Stomach (tissue), 9 donors: ENCODE measurements around the gene SDSL. TPM values are rescaled to one million over a fixed set of nuclear protein-coding genes. Genes with fewer than 3 reads are reported as not detected.

Experiments
- DNase-seq, 2 donors: peaks; one replicate each; pipeline versions ENCODE4 v3.0.0 to v3.0.0-alpha.2; 2013 to 2019
- H3K27ac ChIP-seq, 5 donors: fragments of 200-600 bp in 4 of 5; sonication (generic) in 4 of 5; one replicate each; pipeline ENCODE4 v1.5.1; 2013 to 2019; ENCODE audit warnings: mild to moderate bottlenecking in 1 of 5, moderate library complexity in 1 of 5
- H3K27me3 ChIP-seq, 3 donors: fragments of 200-600 bp; sonication (generic); one replicate each; pipeline ENCODE4 v1.5.1; 2017 to 2019; ENCODE audit warnings: mixed run types in 1 of 3
- H3K36me3 ChIP-seq, 4 donors: fragments of 200-600 bp; sonication (generic); 1 replicate in 3 of 4; 2 replicates in 1 of 4; pipeline ENCODE4 v1.5.1; 2016 to 2019
- H3K4me1 ChIP-seq, 4 donors: fragments of 200-600 bp; sonication (generic); one replicate each; pipeline ENCODE4 v1.5.1; 2016 to 2019
- H3K4me3 ChIP-seq, 4 donors: fragments of 200-600 bp; sonication (generic) in 3 of 4; one replicate each; pipeline ENCODE4 v1.5.1; 2016 to 2019; ENCODE audit warnings: mild to moderate bottlenecking in 1 of 4
- H3K9me3 ChIP-seq, 4 donors: fragments of 200-600 bp; sonication (generic); one replicate each; pipeline ENCODE4 v1.5.1; 2016 to 2019
- EP300 ChIP-seq: sonication (generic); formaldehyde crosslinking; IDR thresholded peaks from one replicate; pipeline ENCODE4 v1.6.1; 2017; ENCODE audit warnings: antibody characterized with exemption
- POLR2A ChIP-seq, 4 donors: fragments of 450-650 bp; IDR thresholded peaks; one replicate each; pipeline ENCODE4 v1.6.1; 2016; ENCODE audit warnings: antibody characterized with exemption in 4 of 4, control low read depth in 2 of 4, mild to moderate bottlenecking in 1 of 4, moderate library complexity in 1 of 4
- POLR2AphosphoS5 ChIP-seq, 3 donors: sonication (generic); formaldehyde crosslinking; IDR thresholded peaks; one replicate each; pipeline ENCODE4 v1.6.1; 2016; ENCODE audit warnings: antibody characterized with exemption in 3 of 3
- WGBS, 5 donors: extraction: QIAGEN DNeasy Blood & Tissue Kit in 3 of 5; methylation state at CpG; one replicate each; pipeline versions ENCODE4 v1.1.5 to v1.1.7; 2013 to 2018; 5-methylcytosine and 5-hydroxymethylcytosine counted together
- intact Hi-C: fragments of 100-400 bp; cut with DNase I; formaldehyde crosslinking; loops from one replicate; pipeline ENCODE4 v1.15.1; 2023; ENCODE audit warnings: low total_unique reads
- polyA plus RNA-seq, 3 donors: library from polyadenylated mRNA; stranded (reverse); fragments of 200-250 nt; gene quantifications; one replicate each; pipeline ENCODE4 v1.2.3, GENCODE V29; 2013
- total RNA-seq, 5 donors: library from RNA; depleted of rRNA; stranded (reverse); fragments of >200 nt; gene quantifications; one replicate each; pipeline versions ENCODE4 v1.1.0 to v1.2.3, GENCODE V29; 2014 to 2016
- TF ChIP-seq, protein P1 (sequence below), 7 experiments: fragments of 450-650 bp in 4 of 7; fragments of 200-600 bp in 3 of 7; sonication (generic) in 3 of 7; IDR thresholded peaks; one replicate each; pipeline ENCODE4 v1.5.1; 2016 to 2019; ENCODE audit warnings: antibody characterized with exemption in 7 of 7, control low read depth in 2 of 7, mild to moderate bottlenecking in 1 of 7
- donor health status: healthy with polysubstance abuse.
- donor health status: Bipolar disorder and iron deficiency.
- donor health status: healthy.

SDSL gene
- total and polyA plus RNA-seq, 8 donors: 5.9 to 27.2 (median 15.1) TPM; not detected in 2

DNA sequence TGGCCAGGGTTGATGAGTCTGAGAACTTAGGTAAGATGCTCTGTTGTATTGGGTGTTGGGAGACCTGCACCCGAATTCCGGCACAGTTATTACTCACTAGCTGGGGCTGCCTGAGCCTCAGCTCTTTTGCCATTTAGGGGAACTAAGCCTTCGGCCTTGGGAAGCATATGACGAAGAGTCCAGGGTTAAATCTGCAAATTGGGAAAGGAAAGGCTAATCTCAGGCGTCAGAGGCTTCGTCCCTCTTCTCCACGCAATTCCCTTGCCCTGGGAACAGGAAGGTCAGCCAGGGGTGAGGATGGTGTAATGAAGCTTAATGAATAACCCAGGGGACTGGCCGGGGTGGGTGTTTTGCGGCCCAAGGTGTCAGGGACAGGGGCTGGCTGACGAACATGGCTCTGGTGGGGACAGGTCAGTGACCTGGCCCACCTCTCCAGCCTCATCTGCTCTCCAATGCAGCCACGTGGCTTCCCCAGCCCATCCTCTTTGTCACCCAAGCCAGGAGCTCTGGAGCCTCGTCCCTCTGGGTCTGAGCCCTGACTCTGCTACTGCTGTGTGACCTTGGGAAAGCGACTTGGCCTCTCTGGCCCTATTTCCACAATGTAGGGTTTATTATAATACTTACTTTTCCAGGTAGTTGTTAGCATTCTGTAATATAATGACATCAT is 3.8 kb upstream of the SDSL start:
- peaks cover 0 to 6% (median 0%) of the 10 kb centered on the region in 3 donors for H3K27me3 ChIP-seq
- no peaks in the 10 kb centered on the region for H3K9me3 ChIP-seq
- no peak overlapping the region for H3K27ac ChIP-seq
- intact Hi-C loops: no loop called here
- H3K36me3 ChIP-seq: no peaks in the 10 kb centered on the region
- no peak overlapping the region for H3K4me3 ChIP-seq
- TF ChIP-seq POLR2A (IDR thresholded peaks at IDR 0.05) (no peak), POLR2AphosphoS5 (IDR thresholded peaks at IDR 0.05) (no peak), EP300 (no peak)
- TF ChIP-seq, protein P1, sequence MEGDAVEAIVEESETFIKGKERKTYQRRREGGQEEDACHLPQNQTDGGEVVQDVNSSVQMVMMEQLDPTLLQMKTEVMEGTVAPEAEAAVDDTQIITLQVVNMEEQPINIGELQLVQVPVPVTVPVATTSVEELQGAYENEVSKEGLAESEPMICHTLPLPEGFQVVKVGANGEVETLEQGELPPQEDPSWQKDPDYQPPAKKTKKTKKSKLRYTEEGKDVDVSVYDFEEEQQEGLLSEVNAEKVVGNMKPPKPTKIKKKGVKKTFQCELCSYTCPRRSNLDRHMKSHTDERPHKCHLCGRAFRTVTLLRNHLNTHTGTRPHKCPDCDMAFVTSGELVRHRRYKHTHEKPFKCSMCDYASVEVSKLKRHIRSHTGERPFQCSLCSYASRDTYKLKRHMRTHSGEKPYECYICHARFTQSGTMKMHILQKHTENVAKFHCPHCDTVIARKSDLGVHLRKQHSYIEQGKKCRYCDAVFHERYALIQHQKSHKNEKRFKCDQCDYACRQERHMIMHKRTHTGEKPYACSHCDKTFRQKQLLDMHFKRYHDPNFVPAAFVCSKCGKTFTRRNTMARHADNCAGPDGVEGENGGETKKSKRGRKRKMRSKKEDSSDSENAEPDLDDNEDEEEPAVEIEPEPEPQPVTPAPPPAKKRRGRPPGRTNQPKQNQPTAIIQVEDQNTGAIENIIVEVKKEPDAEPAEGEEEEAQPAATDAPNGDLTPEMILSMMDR (IDR thresholded peaks at IDR 0.05): no peak
- 31 to 45% (median 36%) methylated on average over 13 of the region's 13 CpGs for WGBS, 5 donors
- DNase-seq: peak in 1 of 2 donors; percentile 46
- H3K4me1 ChIP-seq: peaks cover 0 to 19% (median 14%) of the 10 kb centered on the region in 4 donors

DNA sequence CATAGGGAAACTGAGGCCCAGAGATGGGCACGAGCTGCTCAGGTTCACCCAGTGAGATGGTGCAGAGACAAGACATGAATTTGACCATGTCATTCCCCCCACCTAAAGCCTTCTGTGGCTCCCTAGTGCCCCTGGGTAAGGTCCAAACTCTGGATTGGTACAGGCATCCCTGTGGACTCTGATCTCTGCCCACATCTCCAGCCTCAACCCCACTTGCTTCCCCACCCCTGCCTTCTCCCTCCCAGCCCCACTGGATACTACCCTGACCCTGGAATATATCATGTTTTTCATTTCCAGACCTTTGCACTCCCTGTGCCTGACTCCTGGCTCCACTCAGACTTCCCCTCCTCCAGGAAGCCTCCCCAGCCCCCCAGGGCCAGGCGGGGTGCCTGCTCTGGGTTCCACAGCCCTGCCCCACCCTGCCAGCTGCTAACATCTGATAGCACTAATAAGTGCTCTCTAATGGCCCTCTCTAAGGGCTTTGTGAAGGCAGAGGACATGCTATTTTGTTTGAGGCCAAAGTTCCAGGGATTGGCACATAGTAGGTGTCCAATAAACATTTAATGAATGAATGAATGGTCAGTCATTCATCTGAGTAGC is 1.1 kb upstream of the SDSL start:
- no peaks in the 10 kb centered on the region for H3K9me3 ChIP-seq
- no peaks in the 10 kb centered on the region for H3K36me3 ChIP-seq
- TF ChIP-seq POLR2A (IDR thresholded peaks at IDR 0.05) (no peak), POLR2AphosphoS5 (IDR thresholded peaks at IDR 0.05) (no peak), EP300 (no peak)
- TF ChIP-seq, protein P1 (IDR thresholded peaks at IDR 0.05): no peak
- H3K4me1 ChIP-seq: peaks cover 0 to 21% (median 14%) of the 10 kb centered on the region in 4 donors
- H3K4me3 ChIP-seq: no peak overlapping the region
- intact Hi-C loops: no loop called here
- WGBS, 5 donors: 28 to 61% (median 56%) methylated on average over 2 of the region's 2 CpGs
- peak overlapping the region in 1 of 5 donors; percentile 80 for H3K27ac ChIP-seq
- DNase-seq: no peak
- no peaks in the 10 kb centered on the region for H3K27me3 ChIP-seq

DNA sequence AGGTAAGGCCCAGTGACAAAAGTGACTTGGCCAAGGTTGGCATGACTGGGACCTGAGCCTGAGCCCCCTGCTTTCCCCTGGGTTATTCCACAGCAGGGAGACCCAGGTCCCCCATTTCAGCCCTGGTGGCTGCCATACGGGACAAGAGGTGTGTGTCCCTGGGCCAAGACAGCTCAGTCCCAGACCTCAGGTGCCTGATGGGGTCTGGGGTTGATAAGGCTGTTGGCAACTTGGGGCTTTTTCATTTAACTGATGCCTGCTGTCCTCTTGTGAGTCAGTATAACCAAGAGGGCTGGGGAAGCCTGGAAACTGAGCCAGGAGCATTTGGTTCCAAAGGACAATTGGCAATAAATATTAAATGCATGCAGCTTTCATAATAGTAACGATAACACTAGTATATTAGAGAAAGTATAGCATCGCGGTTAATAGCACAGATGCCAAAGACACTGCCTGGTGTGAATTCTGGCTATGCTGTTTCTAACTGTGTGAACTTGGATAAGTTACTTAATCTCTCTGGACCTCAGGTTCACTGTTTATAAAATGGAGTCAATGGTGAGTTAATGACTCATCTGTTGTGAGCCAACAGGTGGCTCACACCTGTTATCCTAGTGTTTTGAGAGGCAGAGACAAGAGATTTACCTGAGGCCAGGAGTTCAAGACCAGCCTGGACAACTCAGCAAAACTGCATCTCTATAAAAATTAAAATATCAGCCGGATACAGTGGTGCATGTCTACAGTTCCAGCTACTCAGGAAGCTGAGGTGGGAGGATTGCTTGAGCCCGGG is 898 bp downstream of the SDSL start:
- Histone ChIP-seq H3K4me1 (peaks cover 0 to 21% (median 14%) of the 10 kb centered on the region in 4 donors), H3K4me3 (peak overlapping the region; percentile 41 to 57 (median 56)), H3K27me3 (peaks cover 0 to 15% (median 0%) of the 10 kb centered on the region in 3 donors), H3K27ac (peak overlapping the region; percentile 65 to 80 (median 74)), H3K9me3 (no peaks in the 10 kb centered on the region), H3K36me3 (no peaks in the 10 kb centered on the region)
- WGBS, 5 donors: 71 to 86% (median 84%) methylated on average over 6 of the region's 6 CpGs
- TF ChIP-seq, protein P1 (IDR thresholded peaks at IDR 0.05): no peak
- TF ChIP-seq EP300 (no peak), POLR2A (IDR thresholded peaks at IDR 0.05) (no peak)
- intact Hi-C loops: no loop called here
- no peak for DNase-seq

DNA sequence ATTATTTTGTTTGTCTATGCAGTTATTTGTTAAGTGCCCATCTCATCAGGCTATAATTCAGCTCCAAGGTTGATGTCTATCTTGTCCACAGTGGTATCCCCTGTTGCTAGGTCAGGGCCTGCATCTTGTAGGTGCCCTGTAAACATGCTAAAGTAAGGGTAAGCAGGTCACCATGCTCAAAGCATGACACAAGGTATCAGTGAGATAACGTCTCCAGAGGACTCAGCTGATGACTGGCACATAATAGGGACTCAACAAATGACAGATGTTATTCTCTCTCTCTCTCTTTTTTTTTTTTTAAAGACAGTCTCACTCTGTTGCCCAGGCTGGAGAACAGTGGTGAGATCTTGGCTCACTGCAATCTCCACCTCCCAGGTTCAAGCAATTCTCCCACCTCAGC is 2.3 kb downstream of the SDSL start:
- TF ChIP-seq, protein P1 (IDR thresholded peaks at IDR 0.05): no peak
- no peak for TF ChIP-seq EP300
- TF ChIP-seq POLR2A (IDR thresholded peaks at IDR 0.05): no peak
- TF ChIP-seq POLR2AphosphoS5 (IDR thresholded peaks at IDR 0.05): no peak
- Histone ChIP-seq H3K27ac (no peak overlapping the region), H3K4me1 (peaks cover 0 to 21% (median 14%) of the 10 kb centered on the region in 4 donors), H3K4me3 (no peak overlapping the region), H3K36me3 (no peaks in the 10 kb centered on the region), H3K9me3 (no peaks in the 10 kb centered on the region), H3K27me3 (peaks cover 0 to 26% (median 0%) of the 10 kb centered on the region in 3 donors)
- intact Hi-C loops: no loop called here
- no peak for DNase-seq
- WGBS, 5 donors: 72 to 93% (median 89%) methylated on average over 1 of the region's 1 CpG
